ENCODE results near the gene IL1RAPL1. TPM values are rescaled to one million over a fixed set of nuclear protein-coding genes. Genes with fewer than 3 reads are reported as not detected.

The IL1RAPL1 gene
- total and polyA plus RNA-seq, 9 of the 15 experiments (the other 6 are each of a cell fraction or from before 2014, with no cell fraction given): 0.04 to 0.07 (median 0.04) TPM; not detected in 6

GRCh38 chrX:29491659-29492058, 904.4 kb downstream of the IL1RAPL1 start (continued):
- TF ChIP-seq MYBL2 (IDR thresholded peaks at IDR 0.05; ENCODE audit: low read depth) (no peak), MYBL2 (CRISPR knock-in tag; IDR thresholded peaks at IDR 0.05; ENCODE audit: borderline replicate concordance) (no peak), POLR2AphosphoS2 (IDR thresholded peaks at IDR 0.05; ENCODE audit: low read length) (no peak), GATAD2A (IDR thresholded peaks at IDR 0.05) (no peak), CEBPZ (IDR thresholded peaks at IDR 0.05; ENCODE audit: borderline replicate concordance, low read depth, low read length) (no peak), NFRKB (IDR thresholded peaks at IDR 0.05; ENCODE audit: low read depth) (no peak), ZNF780A (CRISPR knock-in tag; IDR thresholded peaks at IDR 0.05) (no peak), IFI16 (CRISPR knock-in tag; IDR thresholded peaks at IDR 0.05) (no peak), ZNF668 (CRISPR knock-in tag; IDR thresholded peaks at IDR 0.05) (no peak), LCOR (CRISPR knock-in tag; IDR thresholded peaks at IDR 0.05) (no peak)

Measured in K562 (cell line).